CD14-positive monocyte (primary cell): Measurements from ENCODE around the gene PCBP1. TPM values are rescaled to one million over a fixed set of nuclear protein-coding genes. Genes with fewer than 3 reads are reported as not detected.
A peak's percentile ranks its signal among the peaks of the same experiment; 100 is the strongest.
"Not testable (repeated sequence)": the region's sequence is repeated elsewhere in the genome, so short reads cannot be mapped to it uniquely, and the experiment has no call there.

ENCODE experiments used
- DNase-seq, 3 donors: peaks; one replicate each; pipeline ENCODE4 v3.0.0-alpha.2; 2011 to 2022
- H2AFZ ChIP-seq: 2 replicates; pipeline ENCODE4 v1.6.0; 2012; ENCODE audit warnings: mild to moderate bottlenecking, low read depth, low read length, inconsistent platforms; ENCODE audit not compliant: insufficient read depth, poor library complexity, severe bottlenecking
- H3K27ac ChIP-seq, 2 donors: 1 replicate in 1 of 2; 2 replicates in 1 of 2; pipeline ENCODE4 v1.5.1; 2012 to 2013; ENCODE audit warnings: low read length in 2 of 2, control low read depth in 1 of 2, inconsistent platforms in 1 of 2, low read depth in 1 of 2, mild to moderate bottlenecking in 1 of 2
- H3K27me3 ChIP-seq, 2 donors: one replicate each; pipeline versions ENCODE4 v1.6.0 to v1.6.1; 2011 to 2013; ENCODE audit warnings: low read length in 2 of 2; ENCODE audit not compliant: control insufficient read depth in 2 of 2, insufficient read depth in 2 of 2
- H3K36me3 ChIP-seq, 2 donors: replicated peaks in 1 of 2; 1 replicate in 1 of 2; 2 replicates in 1 of 2; pipeline versions ENCODE4 v1.5.1 to v1.6.1; 2012 to 2013; ENCODE audit warnings: low read length in 2 of 2, control low read depth in 1 of 2, inconsistent platforms in 1 of 2, mild to moderate bottlenecking in 1 of 2; ENCODE audit not compliant: insufficient read depth in 2 of 2, control insufficient read depth in 1 of 2
- H3K4me1 ChIP-seq, 2 donors: 1 replicate in 1 of 2; 2 replicates in 1 of 2; pipeline versions ENCODE4 v1.5.1 to v1.6.1; 2012 to 2013; ENCODE audit warnings: low read length in 2 of 2, control low read depth in 1 of 2, inconsistent platforms in 1 of 2, mild to moderate bottlenecking in 1 of 2, moderate library complexity in 1 of 2; ENCODE audit not compliant: insufficient read depth in 2 of 2, control insufficient read depth in 1 of 2
- H3K4me2 ChIP-seq: replicated peaks from 2 replicates; pipeline ENCODE3; 2012; ENCODE audit warnings: low read length, moderate library complexity, mild to moderate bottlenecking; ENCODE audit not compliant: poor library complexity, severe bottlenecking; ENCODE audit errors: extremely low read depth
- H3K4me3 ChIP-seq, 3 experiments: fragments of 200-600 bp in 1 of 3; sonication (generic) in 1 of 3; replicated peaks in 1 of 3; 1 replicate in 2 of 3; 2 replicates in 1 of 3; pipeline ENCODE4 v1.5.1; 2011 to 2013; ENCODE audit warnings: low read length in 3 of 3, mild to moderate bottlenecking in 3 of 3, control low read depth in 2 of 3, low read depth in 2 of 3, inconsistent platforms in 1 of 3, moderate library complexity in 1 of 3
- H3K79me2 ChIP-seq: 2 replicates; pipeline ENCODE4 v1.6.0; 2012; ENCODE audit warnings: mild to moderate bottlenecking, control low read depth, inconsistent platforms, low read length, moderate library complexity; ENCODE audit not compliant: insufficient read depth
- H3K9ac ChIP-seq: 2 replicates; pipeline ENCODE4 v1.6.0; 2017; ENCODE audit warnings: low read length, mild to moderate bottlenecking; ENCODE audit not compliant: insufficient read depth, poor library complexity, severe bottlenecking
- H3K9me3 ChIP-seq, 2 donors: replicated peaks in 1 of 2; 1 replicate in 1 of 2; 2 replicates in 1 of 2; pipeline versions ENCODE4 v1.5.1 to v1.6.1; 2012 to 2013; ENCODE audit warnings: low read length in 2 of 2, control low read depth in 1 of 2; ENCODE audit not compliant: control insufficient read depth in 1 of 2, insufficient read depth in 1 of 2
- H4K20me1 ChIP-seq: 2 replicates; pipeline ENCODE4 v1.6.0; 2012; ENCODE audit warnings: mild to moderate bottlenecking, low read length, control low read depth, moderate library complexity; ENCODE audit not compliant: insufficient read depth
- H3K27ac Mint-ChIP-seq, 7 donors: one replicate each; pipeline ENCODE4 v1.8.0; 2020; ENCODE audit warnings: mild to moderate bottlenecking in 7 of 7, mixed read lengths in 7 of 7, moderate library complexity in 6 of 7, inconsistent platforms in 2 of 7
- H3K27me3 Mint-ChIP-seq, 3 donors: one replicate each; pipeline ENCODE4 v1.8.0; 2021 to 2022; ENCODE audit warnings: low read depth in 3 of 3, mild to moderate bottlenecking in 3 of 3, mixed read lengths in 3 of 3, moderate library complexity in 3 of 3, inconsistent platforms in 1 of 3
- H3K36me3 Mint-ChIP-seq, 2 donors: one replicate each; pipeline ENCODE4 v1.8.0; 2020; ENCODE audit warnings: mixed read lengths in 2 of 2, inconsistent platforms in 1 of 2, mild to moderate bottlenecking in 1 of 2
- H3K4me1 Mint-ChIP-seq: one replicate; pipeline ENCODE4 v1.8.0; 2020; ENCODE audit warnings: mild to moderate bottlenecking, mixed read lengths
- H3K4me3 Mint-ChIP-seq, 2 donors: one replicate each; pipeline ENCODE4 v1.8.0; 2020; ENCODE audit warnings: mild to moderate bottlenecking in 2 of 2, mixed read lengths in 2 of 2, moderate library complexity in 1 of 2
- H3K9me3 Mint-ChIP-seq, 7 donors: one replicate each; pipeline ENCODE4 v1.8.0; 2020 to 2022; ENCODE audit warnings: mixed read lengths in 7 of 7, mild to moderate bottlenecking in 6 of 7, moderate library complexity in 6 of 7, inconsistent platforms in 2 of 7
- CTCF ChIP-seq: fragments of 200-600 bp; IDR thresholded peaks from one replicate; pipeline ENCODE4 v1.8.0; 2022; ENCODE audit warnings: antibody characterized with exemption, mild to moderate bottlenecking
- WGBS: methylation state at CpG from one replicate; pipeline ENCODE4 v1.1.5; 2013; ENCODE audit warnings: missing lambda C conversion rate; ENCODE audit not compliant: insufficient coverage; 5-methylcytosine and 5-hydroxymethylcytosine counted together
- intact Hi-C, 2 donors: fragments of 100-400 bp; cut with micrococcal nuclease; formaldehyde crosslinking; loops; one replicate each; pipeline versions ENCODE4 v1.15.0 to v1.15.1; 2023
- polyA plus RNA-seq, 3 donors: library from polyadenylated mRNA; depleted of rRNA in 1 of 3; unstranded in 2 of 3; stranded (reverse) in 1 of 3; fragments of 300-500 nt in 2 of 3; fragments of >200 nt in 1 of 3; fragmentation: Illumina TruSeq in 2 of 3; gene quantifications; 1 replicate in 2 of 3; 2 replicates in 1 of 3; pipeline ENCODE4 v1.2.3, GENCODE V29; 2012 to 2021

Gene PCBP1
- polyA plus RNA-seq, 3 donors, result 178 to 299 (median 194) TPM

- no peak for DNase-seq
- peaks cover 44% of the 10 kb centered on the region for H3K4me1 Mint-ChIP-seq
- WGBS, result no CpG with 5 or more reads among the region's 1 CpG
These were observed 38.0 kb upstream of the PCBP1 start for GRCh38 chr2:70049255-70049654.

GRCh38 chr2:70050631-70051425 lies 36.4 kb upstream of the PCBP1 start:
- Mint-ChIP-seq H3K4me1 (peaks cover 29% of the 10 kb centered on the region), H3K4me3 (no peak overlapping the region), H3K27ac (no peak overlapping the region), H3K36me3 (peaks cover 50 to 71% of the 10 kb centered on the region in 2 donors), H3K27me3 (no peaks in the 10 kb centered on the region), H3K9me3 (no peaks in the 10 kb centered on the region)
- TF ChIP-seq CTCF, result no peak
- Histone ChIP-seq H3K4me2 (no peak overlapping the region), H3K9me3 (no peaks in the 10 kb centered on the region), H2AFZ (no peak overlapping the region), H3K4me1 (peaks cover 29 to 34% of the 10 kb centered on the region in 2 donors), H3K27me3 (no peaks in the 10 kb centered on the region), H3K9ac (no peak overlapping the region), H3K27ac (no peak overlapping the region), H3K36me3 (peaks cover 41 to 64% of the 10 kb centered on the region in 2 donors), H4K20me1 (no peaks in the 10 kb centered on the region), H3K79me2 (no peaks in the 10 kb centered on the region), H3K4me3 (no peak overlapping the region)
- no CpG with 5 or more reads among the region's 5 CpGs for WGBS
- no peak for DNase-seq
- intact Hi-C loops, result loop anchor here in 1 of 2 donors (10.0 kb wide), 1 partner anchor 56 kb away; no protein-coding TSS in a partner anchor

More at GRCh38 chr2:70049255-70049654, 38.0 kb upstream of the PCBP1 start:
- Histone ChIP-seq H3K9me3 (no peaks in the 10 kb centered on the region), H3K9ac (no peak overlapping the region), H3K4me2 (no peak overlapping the region), H3K79me2 (peaks cover 3% of the 10 kb centered on the region), H3K4me1 (peaks cover 45 to 50% of the 10 kb centered on the region in 2 donors), H3K36me3 (peaks cover 33 to 50% of the 10 kb centered on the region in 2 donors), H3K27me3 (no peaks in the 10 kb centered on the region), H3K27ac (peak overlapping the region in 1 of 2 donors; percentile 43), H2AFZ (no peak overlapping the region), H4K20me1 (no peaks in the 10 kb centered on the region), H3K4me3 (no peak overlapping the region)
- Mint-ChIP-seq H3K27me3 (no peaks in the 10 kb centered on the region), H3K27ac (peak overlapping the region in 4 of 7 donors; percentile 27 to 71 (median 54)), H3K36me3 (peaks cover 40 to 68% of the 10 kb centered on the region in 2 donors), H3K4me3 (no peak overlapping the region), H3K9me3 (no peaks in the 10 kb centered on the region)
- TF ChIP-seq CTCF, result no peak
- intact Hi-C loops, result no loop called here

GRCh38 chr2:70055259-70055658 lies 32.0 kb upstream of the PCBP1 start:
- not testable (repeated sequence) for H3K9me3 Mint-ChIP-seq, H3K27ac ChIP-seq, H3K4me2 ChIP-seq, DNase-seq, H3K4me3 Mint-ChIP-seq, H3K9me3 ChIP-seq, H3K79me2 ChIP-seq, H3K27me3 ChIP-seq, H3K9ac ChIP-seq, H2AFZ ChIP-seq, H3K4me1 Mint-ChIP-seq, H3K4me1 ChIP-seq, H3K4me3 ChIP-seq, H3K27me3 Mint-ChIP-seq, H4K20me1 ChIP-seq
- peaks cover 40 to 77% of the 10 kb centered on the region in 2 donors for H3K36me3 ChIP-seq
- Mint-ChIP-seq H3K36me3 (peaks cover 61 to 85% of the 10 kb centered on the region in 2 donors), H3K27ac (peak overlapping the region in 1 of 7 donors; percentile 30)
- no CpG with 5 or more reads among the region's 4 CpGs for WGBS
- intact Hi-C loops, result loop anchor here in 1 of 2 donors (10.0 kb wide), 1 partner anchor 60 kb away; no protein-coding TSS in a partner anchor
